H9 (cell line): Measurements from ENCODE around the gene SLC51B. TPM values are rescaled to one million over a fixed set of nuclear protein-coding genes. Genes with fewer than 3 reads are reported as not detected.

Experiments used
- DNase-seq: peaks from one replicate; pipeline ENCODE4 v3.0.0-alpha.2; 2017
- H2AFZ ChIP-seq: one replicate; pipeline ENCODE4 v1.6.1; 2013; ENCODE audit warnings: mild to moderate bottlenecking, low read length, control low read depth, moderate library complexity
- H2AK5ac ChIP-seq: 2 replicates; pipeline ENCODE4 v1.6.1; 2013; ENCODE audit warnings: low read length, control low read depth, mixed read lengths; ENCODE audit not compliant: insufficient read length
- H2BK120ac ChIP-seq: one replicate; pipeline ENCODE4 v1.6.1; 2013; ENCODE audit warnings: low read depth, mild to moderate bottlenecking, low read length, control low read depth, inconsistent platforms; ENCODE audit not compliant: poor library complexity, severe bottlenecking
- H2BK12ac ChIP-seq: 2 replicates; pipeline ENCODE4 v1.6.1; 2013; ENCODE audit warnings: low read length, control low read depth, mixed read lengths, low read depth; ENCODE audit not compliant: insufficient read length
- H2BK15ac ChIP-seq: 2 replicates; pipeline ENCODE4 v1.6.1; 2013; ENCODE audit warnings: low read depth, low read length, control low read depth
- H2BK20ac ChIP-seq: one replicate; pipeline ENCODE4 v1.6.1; 2013; ENCODE audit warnings: low read depth, mild to moderate bottlenecking, low read length, control low read depth, inconsistent platforms; ENCODE audit not compliant: poor library complexity, severe bottlenecking
- H2BK5ac ChIP-seq: 2 replicates; pipeline ENCODE4 v1.6.1; 2013; ENCODE audit warnings: low read length, control low read depth, mixed read lengths; ENCODE audit not compliant: insufficient read length
- H3K14ac ChIP-seq: 2 replicates; pipeline ENCODE4 v1.6.1; 2013; ENCODE audit warnings: low read length, control low read depth; ENCODE audit not compliant: insufficient read depth
- H3K18ac ChIP-seq: 2 replicates; pipeline ENCODE4 v1.6.1; 2013; ENCODE audit warnings: low read depth, mild to moderate bottlenecking, mixed read lengths, low read length, control low read depth; ENCODE audit not compliant: insufficient read length
- H3K23ac ChIP-seq: 2 replicates; pipeline ENCODE4 v1.6.1; 2013; ENCODE audit warnings: low read length, control low read depth, mixed read lengths, low read depth; ENCODE audit not compliant: insufficient read length
- H3K23me2 ChIP-seq: 2 replicates; pipeline ENCODE4 v1.6.1; 2013; ENCODE audit warnings: low read depth, mild to moderate bottlenecking, mixed read lengths, low read length, control low read depth; ENCODE audit not compliant: insufficient read length, poor library complexity, severe bottlenecking
- H3K27ac ChIP-seq: 2 replicates; pipeline ENCODE4 v1.5.1; 2013; ENCODE audit warnings: low read length, control low read depth, mixed read lengths, low read depth; ENCODE audit not compliant: insufficient read length
- H3K27me3 ChIP-seq: 2 replicates; pipeline ENCODE4 v1.6.1; 2013; ENCODE audit warnings: low read length, control low read depth, inconsistent platforms; ENCODE audit not compliant: insufficient read depth
- H3K4ac ChIP-seq: 2 replicates; pipeline ENCODE4 v1.6.1; 2013; ENCODE audit warnings: low read depth, mild to moderate bottlenecking, control low read depth, inconsistent platforms, low read length, moderate library complexity
- H3K4me1 ChIP-seq: 2 replicates; pipeline ENCODE4 v1.6.1; 2013; ENCODE audit warnings: low read length, control low read depth, inconsistent platforms; ENCODE audit not compliant: insufficient read depth
- H3K4me2 ChIP-seq: 2 replicates; pipeline ENCODE4 v1.6.1; 2013; ENCODE audit warnings: low read length, control low read depth, mixed read lengths; ENCODE audit not compliant: insufficient read length, insufficient read depth
- H3K56ac ChIP-seq: 2 replicates; pipeline ENCODE4 v1.6.1; 2013; ENCODE audit warnings: low read depth, mild to moderate bottlenecking, mixed read lengths, low read length, control low read depth; ENCODE audit not compliant: insufficient read length
- H3K79me1 ChIP-seq: 2 replicates; pipeline ENCODE4 v1.6.1; 2013; ENCODE audit warnings: low read depth, mild to moderate bottlenecking, moderate library complexity, low read length, control low read depth, inconsistent platforms; ENCODE audit not compliant: insufficient read depth, poor library complexity, severe bottlenecking
- H3K79me2 ChIP-seq: 2 replicates; pipeline ENCODE4 v1.6.1; 2013; ENCODE audit warnings: low read length, control low read depth, inconsistent platforms; ENCODE audit not compliant: insufficient read depth
- H3K9ac ChIP-seq: 2 replicates; pipeline ENCODE4 v1.6.1; 2013; ENCODE audit warnings: low read length, control low read depth, mixed read lengths; ENCODE audit not compliant: insufficient read length; ENCODE audit errors: extremely low read depth
- H3K9me3 ChIP-seq: one replicate; pipeline ENCODE4 v1.6.1; 2013; ENCODE audit warnings: low read depth, low read length, inconsistent platforms; ENCODE audit not compliant: control insufficient read depth
- H3T11ph ChIP-seq: one replicate; pipeline ENCODE4 v1.6.1; 2013; ENCODE audit warnings: mild to moderate bottlenecking, low read length, control low read depth, inconsistent platforms
- H4K20me1 ChIP-seq: one replicate; pipeline ENCODE4 v1.6.1; 2013; ENCODE audit not compliant: control insufficient read depth, insufficient read length, insufficient read depth
- H4K5ac ChIP-seq: 2 replicates; pipeline ENCODE4 v1.6.1; 2013; ENCODE audit warnings: low read depth, mild to moderate bottlenecking, mixed read lengths, low read length, control low read depth; ENCODE audit not compliant: insufficient read length
- H4K8ac ChIP-seq: replicated peaks from 2 replicates; pipeline ENCODE4 v1.6.1; 2013; ENCODE audit warnings: low read length, control low read depth, mixed read lengths, low read depth; ENCODE audit not compliant: insufficient read length
- H4K91ac ChIP-seq: 2 replicates; pipeline ENCODE4 v1.6.1; 2013; ENCODE audit warnings: low read depth, mild to moderate bottlenecking, moderate library complexity, mixed read lengths, low read length, control low read depth; ENCODE audit not compliant: insufficient read length
- H3K27ac Mint-ChIP-seq, 3 experiments: 2 replicates in 2 of 3; 3 replicates in 1 of 3; pipeline ENCODE4 v1.8.0; 2020 to 2021; ENCODE audit warnings: mixed read lengths in 3 of 3, mild to moderate bottlenecking in 1 of 3, moderate library complexity in 1 of 3
- H3K27me3 Mint-ChIP-seq: 2 replicates; pipeline ENCODE4 v1.8.0; 2021; ENCODE audit warnings: low read depth, mild to moderate bottlenecking, moderate library complexity, mixed read lengths
- H3K36me3 Mint-ChIP-seq, 3 experiments: 2 replicates in 2 of 3; 3 replicates in 1 of 3; pipeline ENCODE4 v1.8.0; 2020 to 2021; ENCODE audit warnings: low read depth in 3 of 3, mixed read lengths in 3 of 3; ENCODE audit not compliant: insufficient read depth in 1 of 3
- H3K4me1 Mint-ChIP-seq, 2 experiments: 2 replicates each; pipeline ENCODE4 v1.8.0; 2020; ENCODE audit warnings: mixed read lengths in 2 of 2
- H3K4me3 Mint-ChIP-seq, 2 experiments: 2 replicates in 1 of 2; 3 replicates in 1 of 2; pipeline ENCODE4 v1.8.0; 2020 to 2021; ENCODE audit warnings: mild to moderate bottlenecking in 2 of 2, mixed read lengths in 2 of 2, moderate library complexity in 1 of 2
- H3K9me3 Mint-ChIP-seq, 2 experiments: 2 replicates in 1 of 2; 3 replicates in 1 of 2; pipeline ENCODE4 v1.8.0; 2020; ENCODE audit warnings: mild to moderate bottlenecking in 2 of 2, mixed read lengths in 2 of 2, moderate library complexity in 1 of 2
- CTCF ChIP-seq: fragments of 200-600 bp; sonication (generic); conservative IDR thresholded peaks from 3 replicates; pipeline ENCODE4 v1.8.0; 2021; ENCODE audit warnings: antibody characterized with exemption, mild to moderate bottlenecking
- WGBS: extraction: QIAGEN DNeasy Blood & Tissue Kit; methylation state at CpG from one replicate; pipeline ENCODE4 v1.1.7; 2013; ENCODE audit warnings: missing lambda C conversion rate, low lambda C conversion rate, mixed read lengths; ENCODE audit not compliant: insufficient read length; ENCODE audit errors: extremely low coverage; 5-methylcytosine and 5-hydroxymethylcytosine counted together
- total RNA-seq: library from RNA; stranded (reverse); gene quantifications from 2 replicates; pipeline ENCODE4 v1.2.1, GENCODE V29; 2021

Gene SLC51B
- total RNA-seq, 1 experiment from 2014 or later: not detected

DNA sequence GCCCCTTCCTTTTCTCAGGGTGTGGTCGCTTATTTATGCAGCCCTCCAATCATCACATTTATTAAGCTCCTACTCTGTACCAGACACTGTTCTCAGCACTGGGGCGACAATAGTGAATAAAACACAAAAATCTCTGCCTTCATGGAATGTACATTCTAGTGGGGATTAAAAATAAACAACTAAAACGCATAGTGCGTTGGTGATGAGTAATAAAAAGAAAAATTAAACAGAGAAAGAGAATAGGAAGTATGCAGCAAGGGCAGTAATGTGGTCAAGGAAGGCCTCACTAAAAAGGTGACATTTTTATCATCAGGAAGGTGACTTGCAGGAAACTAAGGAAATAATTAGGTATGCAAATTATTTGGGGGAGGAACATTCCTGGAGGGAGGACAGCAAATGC, 5.1 kb downstream of the SLC51B start:
- Histone ChIP-seq H3K56ac (no peak overlapping the region), H2BK15ac (no peak overlapping the region), H3K79me1 (no peaks in the 10 kb centered on the region), H3K9me3 (no peaks in the 10 kb centered on the region), H2BK12ac (no peak overlapping the region), H3K79me2 (no peaks in the 10 kb centered on the region), H3K4ac (no peak overlapping the region), H3K23me2 (no peaks in the 10 kb centered on the region), H4K8ac (no peak overlapping the region), H3K9ac (no peak overlapping the region), H3K18ac (no peak overlapping the region), H3K23ac (no peak overlapping the region), H4K5ac (no peak overlapping the region), H3K4me1 (no peaks in the 10 kb centered on the region), H3K4me2 (no peak overlapping the region), H3T11ph (no peak overlapping the region), H2BK120ac (no peak overlapping the region), H4K20me1 (no peaks in the 10 kb centered on the region), H3K14ac (no peak overlapping the region), H2BK20ac (no peak overlapping the region), H2AK5ac (no peak overlapping the region), H3K27me3 (no peaks in the 10 kb centered on the region), H4K91ac (no peak overlapping the region), H2BK5ac (no peak overlapping the region), H2AFZ (no peak overlapping the region), H3K27ac (no peak overlapping the region)
- DNase-seq: no peak
- Mint-ChIP-seq H3K27ac (no peak overlapping the region), H3K9me3 (no peaks in the 10 kb centered on the region), H3K36me3 (peaks cover 0 to 1% (median 0%) of the 10 kb centered on the region in 3 experiments; a peak in 1 of 7 replicates), H3K4me1 (peaks cover 7 to 9% of the 10 kb centered on the region in 2 experiments), H3K4me3 (no peak overlapping the region), H3K27me3 (no peaks in the 10 kb centered on the region)
- no peak for TF ChIP-seq CTCF
- 100% methylated on average over 1 of the region's 4 CpGs for whole genome bisulfite sequencing
